ENCODE data around the gene SPECC1.

DNA sequence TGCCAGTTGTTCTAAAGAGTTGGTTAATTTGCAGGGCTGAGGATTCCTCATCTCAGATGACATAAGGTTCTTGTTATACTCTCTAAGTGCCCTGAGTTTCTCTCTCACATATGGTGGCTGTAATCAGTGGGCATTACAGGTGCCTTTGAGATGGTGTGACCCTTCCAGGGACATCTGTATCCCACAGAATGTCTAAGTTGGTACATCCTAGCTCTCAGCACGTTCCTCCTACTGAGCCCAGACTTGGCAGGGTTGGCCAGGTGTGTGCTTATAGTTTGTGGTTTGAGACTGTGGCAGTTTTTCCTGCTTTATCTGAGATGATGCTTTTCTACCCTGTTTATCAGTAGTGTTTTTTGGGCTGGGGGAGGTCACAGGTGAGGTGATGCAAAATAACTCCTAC is 36.3 kb downstream of the SPECC1 start:
- TF ChIP-seq CTCF (IDR thresholded peaks at IDR 0.05; ENCODE audit: extremely low read depth in 1 of 2, insufficient read depth in 1 of 2, low read depth in 1 of 2, low read length in 2 of 2) (no peak), POLR2A (IDR thresholded peaks at IDR 0.05; ENCODE audit: low read depth, low read length) (no peak), POLR2AphosphoS5 (IDR thresholded peaks at IDR 0.05; ENCODE audit: insufficient read depth, low read depth, low read length) (no peak), MYC (IDR thresholded peaks at IDR 0.05; ENCODE audit: low read depth, low read length) (no peak), EZH2 (IDR thresholded peaks at IDR 0.05; ENCODE audit: borderline replicate concordance, low read depth, low read length, severe bottlenecking) (no peak), FOS (IDR thresholded peaks at IDR 0.05; ENCODE audit: borderline replicate concordance, insufficient read depth, low read length) (no peak), JUN (IDR thresholded peaks at IDR 0.05; ENCODE audit: borderline replicate concordance, insufficient read depth, insufficient read length, low read depth) (no peak)
- TF ChIP-seq, protein P1, sequence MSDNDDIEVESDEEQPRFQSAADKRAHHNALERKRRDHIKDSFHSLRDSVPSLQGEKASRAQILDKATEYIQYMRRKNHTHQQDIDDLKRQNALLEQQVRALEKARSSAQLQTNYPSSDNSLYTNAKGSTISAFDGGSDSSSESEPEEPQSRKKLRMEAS (IDR thresholded peaks at IDR 0.05; ENCODE audit: insufficient read depth, insufficient read length) = no peak
